K562 (cell line): ENCODE data around the gene ZNF565. TPM values are rescaled to one million over a fixed set of nuclear protein-coding genes. Genes with fewer than 3 reads are reported as not detected.

Source experiments
- AFF1 ChIP-seq, 2 experiments: fragments of 450-650 bp; IDR thresholded peaks; 2 replicates each; pipeline ENCODE4 v1.6.1; 2018; ENCODE audit warnings: mild to moderate bottlenecking in 2 of 2, low read depth in 1 of 2; ENCODE audit not compliant: partially characterized antibody in 2 of 2
- CBFA2T2 ChIP-seq: fragments of 450-650 bp; conservative IDR thresholded peaks from 2 replicates; pipeline ENCODE4 v1.6.1; 2017; ENCODE audit warnings: mild to moderate bottlenecking
- NBN ChIP-seq: fragments of 450-650 bp; IDR thresholded peaks from 2 replicates; pipeline ENCODE4 v1.6.1; 2016; ENCODE audit warnings: low read depth, mild to moderate bottlenecking
- RBM15 ChIP-seq: fragments of 200-400 bp; formaldehyde crosslinking; IDR thresholded peaks from 2 replicates; pipeline ENCODE4 v1.6.1; 2018; ENCODE audit warnings: mild to moderate bottlenecking, low read length, moderate library complexity; ENCODE audit not compliant: insufficient read depth
- SNIP1 ChIP-seq: fragments of 450-650 bp; IDR thresholded peaks from 2 replicates; pipeline ENCODE4 v1.7.1; 2017; ENCODE audit warnings: low read depth, mild to moderate bottlenecking
- TARDBP ChIP-seq: fragments of 450-650 bp; IDR thresholded peaks from 2 replicates; pipeline ENCODE4 v1.6.1; 2016
- ZBTB7A ChIP-seq: IDR thresholded peaks from 2 replicates; pipeline ENCODE4 v1.6.1; 2011; ENCODE audit warnings: low read depth, mild to moderate bottlenecking, low read length, moderate library complexity, borderline replicate concordance; ENCODE audit not compliant: control insufficient read depth
- ZNF174 ChIP-seq: fragments of 250-450 bp; sonication (Bioruptor Pico); IDR thresholded peaks from 2 replicates; pipeline ENCODE4 v1.4.0; 2020; ENCODE audit warnings: mild to moderate bottlenecking
- ZNF184 ChIP-seq: sonication (generic); formaldehyde crosslinking; IDR thresholded peaks from 2 replicates; pipeline ENCODE4 v1.5.0; 2020; ENCODE audit warnings: missing genetic modification reagents
- ZZZ3 ChIP-seq: fragments of 450-650 bp; IDR thresholded peaks from 2 replicates; pipeline ENCODE4 v1.6.1; 2016; ENCODE audit warnings: antibody characterized with exemption, mild to moderate bottlenecking, moderate library complexity
- polyA plus RNA-seq, 8 experiments: library from polyadenylated mRNA; depleted of rRNA in 4 of 8; stranded (reverse) in 5 of 8; unstranded in 3 of 8; fragments of >200 nt; fragmentation: Nextera tagmentation in 2 of 8; fragmentation: Illumina TruSeq in 1 of 8; extraction: Ambion mirVana in 2 of 8; extraction: Trizol in 1 of 8; gene quantifications; 2 replicates each; pipeline versions ENCODE4 v1.2.1 to v1.2.3, GENCODE V29; 2011 to 2014; ENCODE audit warnings: inconsistent platforms in 1 of 8, missing spikeins in 1 of 8
- total RNA-seq, 7 experiments: library from RNA; depleted of rRNA in 6 of 7; stranded (reverse); fragments of >200 nt in 6 of 7; fragmentation: Illumina TruSeq in 2 of 7; extraction: Trizol in 2 of 7; gene quantifications; 2 replicates each; pipeline versions ENCODE4 v1.2.1 to v1.2.3, GENCODE V29; 2011 to 2021; ENCODE audit warnings: low replicate concordance in 1 of 7
- TF ChIP-seq, protein P1 (sequence below): fragments of 450-650 bp; formaldehyde crosslinking; IDR thresholded peaks from 2 replicates; pipeline ENCODE4 v1.4.0; 2020; ENCODE audit warnings: mild to moderate bottlenecking, mixed read lengths

Gene ZNF565
- total and polyA plus RNA-seq, 9 of the 15 experiments (the other 6 are each of a cell fraction or from before 2014, with no cell fraction given): 1.3 to 3.2 (median 2.6) TPM

- TF ChIP-seq AFF1 (IDR thresholded peaks at IDR 0.05; ENCODE audit: low read depth in 1 of 2, partially characterized antibody in 2 of 2) (peak in 1 of 2 experiments; percentile 15), RBM15 (no peak), CBFA2T2 (no peak), ZNF174 (CRISPR knock-in tag) (no peak), TARDBP (peak; percentile 38), NBN (no peak), SNIP1 (no peak), ZNF184 (CRISPR knock-in tag) (no peak), ZBTB7A (peak; percentile 89), ZZZ3 (peak; percentile 88)
- TF ChIP-seq, protein P1, sequence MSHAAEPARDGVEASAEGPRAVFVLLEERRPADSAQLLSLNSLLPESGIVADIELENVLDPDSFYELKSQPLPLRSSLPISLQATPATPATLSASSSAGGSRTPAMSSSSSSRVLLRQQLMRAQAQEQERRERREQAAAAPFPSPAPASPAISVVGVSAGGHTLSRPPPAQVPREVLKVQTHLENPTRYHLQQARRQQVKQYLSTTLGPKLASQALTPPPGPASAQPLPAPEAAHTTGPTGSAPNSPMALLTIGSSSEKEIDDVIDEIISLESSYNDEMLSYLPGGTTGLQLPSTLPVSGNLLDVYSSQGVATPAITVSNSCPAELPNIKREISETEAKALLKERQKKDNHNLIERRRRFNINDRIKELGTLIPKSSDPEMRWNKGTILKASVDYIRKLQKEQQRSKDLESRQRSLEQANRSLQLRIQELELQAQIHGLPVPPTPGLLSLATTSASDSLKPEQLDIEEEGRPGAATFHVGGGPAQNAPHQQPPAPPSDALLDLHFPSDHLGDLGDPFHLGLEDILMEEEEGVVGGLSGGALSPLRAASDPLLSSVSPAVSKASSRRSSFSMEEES (CRISPR knock-in tag): no peak
Measured at GRCh38 chr19:36139473-36140303, 74.8 kb downstream of the ZNF565 start, which contains the start of gene CAPNS1 (continued).
